CD4-positive, alpha-beta T cell treated with Interleukin-6 for 4 hours (primary cell): ENCODE data around the gene SUPV3L1.
"Not testable (repeated sequence)": the region's sequence is repeated elsewhere in the genome, so short reads cannot be mapped to it uniquely, and the experiment has no call there.

ENCODE experiments used
- DNase-seq: peaks from one replicate; pipeline ENCODE4 v3.0.0-alpha.2; 2020; ENCODE audit warnings: mixed read lengths

Gene SUPV3L1

GRCh38 chr10:69179743-69180524, at the start of gene SUPV3L1:
Gene SUPV3L1, plus strand, starts transcription at chr10:69180234. Its CDS starts 58 bp downstream, at chr10:69180292.
- DNase-seq = peak; percentile 87

DNA sequence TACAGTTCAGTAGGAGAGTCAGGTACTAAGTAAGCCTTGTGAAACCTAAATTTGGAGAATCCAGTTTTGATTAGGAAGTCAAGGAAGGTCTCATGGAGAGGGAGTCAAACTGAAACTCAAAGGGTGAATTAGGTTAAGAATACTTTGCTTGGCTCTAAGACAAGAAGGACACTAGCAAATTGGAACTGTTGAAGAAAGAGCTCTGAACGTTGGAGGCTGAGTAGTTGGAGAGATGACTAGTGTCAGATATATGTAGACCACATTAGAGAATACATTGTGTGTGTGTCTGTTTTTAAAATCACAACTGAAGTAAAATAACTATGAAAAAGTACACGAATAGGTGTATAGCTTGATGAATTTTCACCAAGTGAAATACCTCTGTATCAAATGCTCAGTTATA, 49.8 kb upstream of the SUPV3L1 start:
- no peak for DNase-seq

DNA sequence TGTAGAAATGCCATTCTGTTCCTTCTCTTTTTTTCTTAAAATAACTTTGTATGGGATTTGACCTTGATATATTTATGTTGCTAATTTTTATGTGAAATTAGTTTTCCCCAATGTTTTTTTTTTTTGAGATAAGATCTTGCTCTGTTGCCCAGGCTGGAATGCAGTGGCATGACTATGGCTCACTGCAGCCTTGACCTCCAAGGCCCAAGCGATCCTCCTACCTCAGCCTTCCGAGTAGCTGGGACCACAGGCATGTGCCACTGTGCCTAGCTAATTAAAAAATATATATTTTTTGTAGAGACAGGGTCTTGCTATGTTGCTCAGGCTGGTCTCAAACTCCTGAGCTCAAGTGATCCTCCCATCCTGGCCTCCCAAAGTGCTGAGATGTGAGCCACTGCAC, 40.1 kb upstream of the SUPV3L1 start:
- DNase-seq = no peak

- no peak for DNase-seq
Measured at GRCh38 chr10:69141304-69141703, 38.7 kb upstream of the SUPV3L1 start.

GRCh38 chr10:69142074-69142473, 38.0 kb upstream of the SUPV3L1 start:
- not testable (repeated sequence) for DNase-seq

DNA sequence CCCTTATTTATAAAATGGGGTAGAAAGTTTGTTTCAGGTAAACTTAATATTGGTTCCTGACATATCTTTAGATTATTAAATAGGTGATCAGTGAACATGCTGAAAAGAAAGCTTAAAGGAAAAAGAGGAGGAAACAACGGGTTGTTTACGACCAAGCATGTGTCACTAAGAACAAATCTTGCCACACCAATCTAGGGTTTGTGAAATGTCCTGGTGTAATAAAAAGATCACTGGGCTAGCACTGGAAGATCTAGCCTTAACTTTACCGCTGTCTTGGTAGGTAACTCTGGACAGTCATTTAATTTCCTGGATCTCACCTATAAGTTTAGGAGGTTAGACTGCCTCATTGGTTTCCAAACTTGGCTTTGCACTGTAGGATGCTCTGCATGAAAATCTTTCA, 37.1 kb upstream of the SUPV3L1 start:
- no peak for DNase-seq

- DNase-seq = no peak
Measured at GRCh38 chr10:69145329-69145728, 34.7 kb upstream of the SUPV3L1 start.

- DNase-seq = no peak
Measured at GRCh38 chr10:69145864-69146263, 34.2 kb upstream of the SUPV3L1 start.

DNA sequence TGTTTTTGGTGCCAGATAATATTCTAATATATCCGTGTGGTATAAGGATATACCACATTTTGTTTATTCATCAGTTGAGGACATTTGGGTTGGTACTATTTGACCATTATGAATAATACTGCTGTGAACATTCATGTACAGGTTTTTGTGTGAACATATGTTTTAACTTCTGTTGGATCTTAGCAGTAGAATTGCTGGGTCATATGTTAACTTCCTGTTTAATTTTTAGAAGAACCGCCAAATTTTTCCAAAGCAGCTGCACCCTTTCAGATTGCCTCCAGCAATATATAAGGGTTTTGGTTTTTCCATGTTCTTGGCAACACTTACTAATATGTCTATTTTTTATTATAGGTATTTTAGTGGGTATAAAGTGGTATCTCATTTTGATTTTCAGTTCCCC, 33.3 kb upstream of the SUPV3L1 start:
- DNase-seq = no peak

DNA sequence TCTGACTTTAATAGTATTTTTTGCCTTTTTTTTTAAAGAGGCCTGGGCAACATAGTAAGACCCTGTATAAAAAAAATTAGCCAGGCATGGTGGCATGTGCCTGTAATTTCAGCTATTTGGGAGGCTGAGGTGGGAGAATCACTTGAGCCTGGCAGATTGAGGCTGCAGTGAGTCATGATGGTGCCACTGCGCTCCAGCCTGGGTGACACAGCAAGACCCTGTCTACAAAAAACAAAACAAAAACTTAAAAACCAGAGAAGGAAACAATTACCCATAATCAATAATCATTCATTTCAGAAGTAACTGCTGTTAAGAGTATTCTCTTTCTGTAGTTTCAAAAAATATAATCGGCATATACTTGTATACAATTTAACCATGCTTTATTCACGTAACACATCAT, 28.1 kb upstream of the SUPV3L1 start:
- no peak for DNase-seq

DNA sequence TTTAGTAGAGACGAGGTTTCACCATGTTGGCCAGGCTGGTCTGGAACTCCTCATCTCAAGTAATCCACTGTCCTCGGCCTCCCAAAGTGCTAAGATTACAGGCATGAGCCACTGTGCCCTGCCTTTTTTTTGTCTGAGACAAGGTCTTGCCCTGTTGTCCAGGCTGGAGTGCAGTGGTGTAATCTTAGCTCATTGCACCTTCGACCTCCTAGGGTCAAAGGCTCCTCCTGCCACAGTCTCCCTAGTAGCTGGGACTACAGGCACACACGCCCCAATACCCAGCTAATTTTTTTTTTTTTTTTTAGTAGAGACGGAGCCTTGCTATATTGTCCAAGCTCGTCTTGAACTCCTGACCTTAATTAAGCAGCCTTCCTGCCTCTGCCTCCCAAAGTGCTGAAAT, 26.8 kb upstream of the SUPV3L1 start:
- no peak for DNase-seq

- no peak for DNase-seq
Measured at GRCh38 chr10:69160809-69161241, 19.2 kb upstream of the SUPV3L1 start.

DNA sequence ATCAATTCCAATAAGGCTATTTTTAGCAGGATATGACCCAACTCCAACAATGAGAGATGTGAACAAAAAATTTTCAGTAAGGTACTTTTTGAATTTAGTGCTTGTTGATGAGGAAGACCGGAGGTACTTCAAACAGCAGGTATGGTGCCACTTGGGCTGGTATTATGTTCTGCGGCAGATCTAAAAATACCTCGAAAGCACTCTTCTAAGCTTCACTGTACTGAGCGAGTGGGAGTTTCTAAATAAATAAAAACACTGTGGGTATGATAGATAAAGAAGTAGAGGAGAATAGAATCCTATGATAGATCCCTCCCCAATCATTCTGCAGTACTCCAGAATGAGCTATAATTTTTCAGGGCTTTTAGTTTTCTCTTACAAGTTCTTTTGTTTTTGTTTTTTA, 11.5 kb upstream of the SUPV3L1 start:
- no peak for DNase-seq

- DNase-seq = no peak
Measured at GRCh38 chr10:69172241-69172982, 7.6 kb upstream of the SUPV3L1 start.

DNA sequence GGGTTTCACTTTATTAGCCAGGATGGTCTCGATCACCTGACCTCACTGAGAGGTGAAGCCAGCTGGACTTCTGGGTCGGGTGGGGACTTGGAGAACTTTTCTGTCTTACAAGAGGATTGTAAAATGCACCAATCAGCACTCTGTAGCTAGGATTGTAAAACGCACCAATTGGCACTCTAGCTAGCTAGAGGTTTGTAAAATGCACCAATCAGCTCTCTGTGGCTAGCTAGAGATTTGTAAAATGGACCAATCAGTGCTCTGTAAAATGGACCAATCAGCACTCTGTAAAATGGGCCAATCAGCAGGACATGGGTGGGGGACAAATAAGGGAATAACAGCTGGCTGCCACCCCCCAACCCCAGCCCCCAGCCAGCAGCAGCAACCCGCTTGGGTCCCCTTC, 4.7 kb upstream of the SUPV3L1 start:
- DNase-seq = not testable (repeated sequence)

GRCh38 chr10:69176823-69177222, 3.2 kb upstream of the SUPV3L1 start:
- no peak for DNase-seq

GRCh38 chr10:69179089-69179742, 818 bp upstream of the SUPV3L1 start:
- DNase-seq = peak; percentile 7

DNA sequence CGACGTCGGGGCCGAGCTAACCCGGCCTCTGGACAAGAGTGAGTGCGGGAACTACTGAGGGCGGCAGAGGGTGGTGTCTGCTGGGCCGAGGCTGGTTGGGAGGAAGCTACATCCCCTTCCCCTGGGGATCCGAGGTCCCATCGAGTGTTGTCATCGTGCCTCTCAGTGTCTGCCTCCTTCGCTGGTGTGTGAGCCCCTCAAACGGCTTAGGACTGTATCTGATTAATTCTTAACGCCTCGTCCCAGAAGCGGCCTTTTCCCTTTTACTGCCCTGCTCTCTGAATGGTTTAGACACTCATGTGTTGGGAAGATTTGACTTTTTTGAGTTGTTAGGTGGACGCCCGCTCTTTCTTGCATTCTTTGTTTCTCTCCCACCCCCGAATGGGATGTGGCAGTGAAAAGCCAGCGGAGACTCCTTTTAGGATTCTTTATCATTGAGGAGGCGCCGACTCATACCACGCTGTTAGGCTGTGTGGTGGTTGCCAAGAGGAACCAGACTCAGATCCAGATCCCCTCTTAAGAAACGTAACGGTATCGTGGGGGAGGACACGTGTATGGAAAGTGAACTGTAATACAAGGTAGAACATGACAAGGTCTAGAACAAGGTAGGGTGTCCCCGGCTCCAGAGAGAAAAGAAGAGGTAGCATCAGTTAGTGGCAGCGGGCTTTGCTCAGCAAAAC, 631 bp downstream of the SUPV3L1 start:
- no peak for DNase-seq

DNA sequence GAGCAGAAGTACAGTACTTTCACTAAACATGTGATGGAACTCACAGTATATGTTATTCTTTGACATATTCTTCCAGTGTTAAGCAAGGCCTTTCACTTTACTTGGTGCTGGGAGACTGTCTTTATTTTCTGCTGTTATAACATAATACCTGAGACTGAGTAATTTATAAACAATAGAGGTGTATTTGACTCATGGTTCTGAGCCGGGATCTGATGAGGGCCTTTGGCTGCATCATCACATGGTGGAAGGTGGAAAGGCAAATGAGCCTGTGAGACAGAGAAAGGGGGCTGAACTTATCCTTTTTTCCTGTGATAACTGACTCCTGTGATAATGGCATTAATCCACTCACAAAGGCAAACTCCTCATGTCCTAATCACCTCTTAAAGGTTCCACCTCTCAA, 1.4 kb downstream of the SUPV3L1 start:
- DNase-seq = no peak

- DNase-seq = no peak
Measured at GRCh38 chr10:69182005-69182404, 2.0 kb downstream of the SUPV3L1 start.

- no peak for DNase-seq
Measured at GRCh38 chr10:69186524-69186923, 6.5 kb downstream of the SUPV3L1 start.

DNA sequence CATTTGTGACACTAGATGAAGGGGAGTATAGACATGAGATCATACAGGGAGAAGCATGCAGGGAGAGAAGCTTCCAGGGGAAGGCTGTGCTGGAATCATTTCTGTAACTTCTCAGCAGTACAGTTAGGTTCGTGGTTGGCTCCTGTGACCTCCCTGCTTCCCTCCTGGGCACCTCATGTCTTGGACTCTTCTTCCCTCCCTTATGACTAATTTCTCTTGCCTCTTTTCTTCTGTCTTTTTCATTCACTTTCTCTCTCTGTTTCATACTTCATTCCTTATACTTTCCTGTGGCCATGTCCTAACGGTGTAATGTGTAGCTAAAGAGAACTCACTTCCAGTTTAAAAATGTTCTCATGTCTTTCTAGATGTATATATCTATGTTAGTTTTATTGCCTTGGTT, 21.0 kb downstream of the SUPV3L1 start:
- no peak for DNase-seq

GRCh38 chr10:69202332-69202731, 22.3 kb downstream of the SUPV3L1 start:
- DNase-seq = no peak
